A673 (cell line): ENCODE results near the gene PRRC2B.

Experiments
- EZH2 ChIP-seq: fragments of 200-600 bp; sonication (generic); IDR thresholded peaks from 2 replicates; pipeline ENCODE4 v1.6.1; 2017; ENCODE audit warnings: borderline replicate concordance, low read depth, mild to moderate bottlenecking, mixed read lengths, antibody characterized with exemption, low read length; ENCODE audit not compliant: poor library complexity, severe bottlenecking
- TF ChIP-seq, protein P1 (sequence below): fragments of 300-800, 200-600 bp; sonication (generic); conservative IDR thresholded peaks from 2 replicates; pipeline ENCODE4 v1.5.1; 2017; ENCODE audit warnings: low read depth, mild to moderate bottlenecking, antibody characterized with exemption, low read length, moderate library complexity, mixed read lengths

DNA sequence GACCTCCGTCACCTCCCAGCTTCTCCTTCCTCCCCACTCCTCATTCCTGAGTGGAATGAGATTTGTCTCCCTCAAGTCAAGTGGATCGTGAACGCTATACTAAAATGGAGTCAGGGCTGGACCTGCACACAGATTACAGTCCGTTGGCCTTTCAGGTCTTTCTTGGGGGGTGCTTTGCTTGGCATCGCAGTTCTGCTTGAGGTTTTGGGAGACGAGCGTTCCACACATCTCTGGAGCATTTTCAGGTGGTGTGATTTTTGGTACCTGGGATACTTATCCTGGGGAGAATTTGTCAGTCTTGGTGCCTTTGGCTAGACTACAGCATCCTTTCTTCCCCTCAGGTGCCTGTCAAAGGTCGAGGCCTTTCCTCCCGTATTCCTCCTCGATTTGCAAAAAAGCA lies 85.0 kb downstream of the PRRC2B start:
- TF ChIP-seq, protein P1, sequence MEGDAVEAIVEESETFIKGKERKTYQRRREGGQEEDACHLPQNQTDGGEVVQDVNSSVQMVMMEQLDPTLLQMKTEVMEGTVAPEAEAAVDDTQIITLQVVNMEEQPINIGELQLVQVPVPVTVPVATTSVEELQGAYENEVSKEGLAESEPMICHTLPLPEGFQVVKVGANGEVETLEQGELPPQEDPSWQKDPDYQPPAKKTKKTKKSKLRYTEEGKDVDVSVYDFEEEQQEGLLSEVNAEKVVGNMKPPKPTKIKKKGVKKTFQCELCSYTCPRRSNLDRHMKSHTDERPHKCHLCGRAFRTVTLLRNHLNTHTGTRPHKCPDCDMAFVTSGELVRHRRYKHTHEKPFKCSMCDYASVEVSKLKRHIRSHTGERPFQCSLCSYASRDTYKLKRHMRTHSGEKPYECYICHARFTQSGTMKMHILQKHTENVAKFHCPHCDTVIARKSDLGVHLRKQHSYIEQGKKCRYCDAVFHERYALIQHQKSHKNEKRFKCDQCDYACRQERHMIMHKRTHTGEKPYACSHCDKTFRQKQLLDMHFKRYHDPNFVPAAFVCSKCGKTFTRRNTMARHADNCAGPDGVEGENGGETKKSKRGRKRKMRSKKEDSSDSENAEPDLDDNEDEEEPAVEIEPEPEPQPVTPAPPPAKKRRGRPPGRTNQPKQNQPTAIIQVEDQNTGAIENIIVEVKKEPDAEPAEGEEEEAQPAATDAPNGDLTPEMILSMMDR = no peak
- TF ChIP-seq EZH2 = no peak
